ENCODE data around the gene IL2RA.

GRCh38 chr10:5968681-5969453, 93.3 kb downstream of the IL2RA start:
- no peak for TF ChIP-seq CTCF (IDR thresholded peaks at IDR 0.05)
- no peak for TF ChIP-seq POLR2A (IDR thresholded peaks at IDR 0.05)
